Measurements from ENCODE around the gene FHL1. TPM values are rescaled to one million over a fixed set of nuclear protein-coding genes. Genes with fewer than 3 reads are reported as not detected.

Gene FHL1
- total RNA-seq, 1 donor from 2014 or later, result 55.3 TPM

- TF ChIP-seq, protein P1, sequence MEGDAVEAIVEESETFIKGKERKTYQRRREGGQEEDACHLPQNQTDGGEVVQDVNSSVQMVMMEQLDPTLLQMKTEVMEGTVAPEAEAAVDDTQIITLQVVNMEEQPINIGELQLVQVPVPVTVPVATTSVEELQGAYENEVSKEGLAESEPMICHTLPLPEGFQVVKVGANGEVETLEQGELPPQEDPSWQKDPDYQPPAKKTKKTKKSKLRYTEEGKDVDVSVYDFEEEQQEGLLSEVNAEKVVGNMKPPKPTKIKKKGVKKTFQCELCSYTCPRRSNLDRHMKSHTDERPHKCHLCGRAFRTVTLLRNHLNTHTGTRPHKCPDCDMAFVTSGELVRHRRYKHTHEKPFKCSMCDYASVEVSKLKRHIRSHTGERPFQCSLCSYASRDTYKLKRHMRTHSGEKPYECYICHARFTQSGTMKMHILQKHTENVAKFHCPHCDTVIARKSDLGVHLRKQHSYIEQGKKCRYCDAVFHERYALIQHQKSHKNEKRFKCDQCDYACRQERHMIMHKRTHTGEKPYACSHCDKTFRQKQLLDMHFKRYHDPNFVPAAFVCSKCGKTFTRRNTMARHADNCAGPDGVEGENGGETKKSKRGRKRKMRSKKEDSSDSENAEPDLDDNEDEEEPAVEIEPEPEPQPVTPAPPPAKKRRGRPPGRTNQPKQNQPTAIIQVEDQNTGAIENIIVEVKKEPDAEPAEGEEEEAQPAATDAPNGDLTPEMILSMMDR (conservative IDR thresholded peaks at IDR 0.05), result no peak
- no peak overlapping the region for H3K27ac Mint-ChIP-seq
- H3K9me3 Mint-ChIP-seq, result no peaks in the 10 kb centered on the region
These were observed 111.6 kb downstream of the FHL1 start for GRCh38 chrX:136258951-136259350.

DNA sequence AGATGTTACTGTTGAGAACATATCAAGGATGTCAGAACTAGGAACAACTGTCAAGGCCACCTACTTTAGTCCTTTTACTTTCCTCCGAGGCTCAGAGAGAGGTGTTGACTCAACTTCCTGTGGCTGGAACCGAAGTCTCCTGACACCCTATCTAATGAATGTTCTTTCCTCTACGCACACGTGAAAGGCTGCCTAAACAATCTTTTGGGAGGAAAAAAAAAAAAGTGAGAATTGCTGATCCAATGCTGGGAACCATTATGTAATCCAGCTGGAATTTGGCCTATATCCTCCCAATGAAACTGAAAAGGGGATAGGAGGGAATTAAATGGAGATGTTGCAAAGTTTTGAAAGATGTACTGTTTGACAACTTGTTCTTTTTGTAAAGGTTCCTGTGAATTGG lies 112.2 kb downstream of the FHL1 start:
- Mint-ChIP-seq H3K27ac (no peak overlapping the region), H3K27me3 (no peaks in the 10 kb centered on the region), H3K4me1 (ENCODE audit: unreplicated experiment) (no peaks in the 10 kb centered on the region), H3K9me3 (no peaks in the 10 kb centered on the region), H3K36me3 (no peaks in the 10 kb centered on the region), H3K4me3 (no peak overlapping the region)
- no peak for DNase-seq (ENCODE audit: extremely low spot score, unreplicated experiment)
- TF ChIP-seq, protein P1 (conservative IDR thresholded peaks at IDR 0.05), result no peak

More at GRCh38 chrX:136258951-136259350, 111.6 kb downstream of the FHL1 start:
- Mint-ChIP-seq H3K4me1 (ENCODE audit: unreplicated experiment) (no peaks in the 10 kb centered on the region), H3K36me3 (no peaks in the 10 kb centered on the region), H3K27me3 (no peaks in the 10 kb centered on the region), H3K4me3 (no peak overlapping the region)
- DNase-seq (ENCODE audit: extremely low spot score, unreplicated experiment), result no peak

DNA sequence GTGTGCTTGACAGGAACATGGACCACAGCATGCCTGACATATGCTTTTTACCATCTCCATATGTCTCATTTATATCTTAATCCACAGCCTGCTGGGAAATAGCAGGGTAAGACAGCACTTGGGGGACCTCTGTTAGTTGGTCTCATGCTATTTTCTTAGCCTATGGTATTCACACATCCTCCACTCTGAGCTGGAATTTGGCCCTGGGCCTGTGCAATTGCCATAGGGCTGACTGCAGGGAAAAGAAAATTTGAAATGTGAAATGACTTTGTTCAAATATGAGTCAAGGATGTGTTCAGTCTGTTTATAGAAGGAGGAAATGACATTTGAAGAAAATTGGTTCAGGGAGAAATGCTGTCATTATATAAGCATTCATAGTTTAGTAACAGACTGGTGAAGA lies 113.4 kb downstream of the FHL1 start:
- Mint-ChIP-seq H3K4me1 (ENCODE audit: unreplicated experiment) (no peaks in the 10 kb centered on the region), H3K9me3 (no peaks in the 10 kb centered on the region), H3K27ac (no peak overlapping the region), H3K36me3 (no peaks in the 10 kb centered on the region), H3K4me3 (no peak overlapping the region), H3K27me3 (no peaks in the 10 kb centered on the region)
- TF ChIP-seq, protein P1 (conservative IDR thresholded peaks at IDR 0.05), result no peak
- DNase-seq (ENCODE audit: extremely low spot score, unreplicated experiment), result no peak

Other genes starting within 250 kb of the FHL1 start
- 18.3 and 19.3 TPM in 2 replicates for gene MMGT1, start 173.5 kb upstream of the FHL1 start, total RNA-seq (ENCODE audit: low replicate concordance)
- 10.7 and 15.8 TPM in 2 replicates for gene SLC9A6, start 162.1 kb upstream of the FHL1 start, total RNA-seq (ENCODE audit: low replicate concordance)
- gene MAP7D3, start 103.9 kb downstream of the FHL1 start, total RNA-seq (ENCODE audit: low replicate concordance), result 7.3 and 10.3 TPM in 2 replicates
- 1.2 and 11.8 TPM in 2 replicates for gene ADGRG4, start 153.4 kb downstream of the FHL1 start, total RNA-seq (ENCODE audit: low replicate concordance)